GM12878 (cell line): ENCODE results near the gene SPA17. TPM values are rescaled to one million over a fixed set of nuclear protein-coding genes. Genes with fewer than 3 reads are reported as not detected.

Experiments used
- ATAC-seq: fragments of 200-7000 bp; cut with Tn5 transposase; 3 replicates; pipeline ENCODE4 v1.9.1; 2020; ENCODE audit warnings: mild to moderate bottlenecking, moderate library complexity
- BruUV-seq: library from RNA; stranded (reverse); fragments of 400-500 nt; replicated peaks from 2 replicates; lab custom pipeline; 2021; lab: Mats Ljungman, UMichigan
- CTCF ChIA-PET: fragments of 300-600 bp; sonication (Branson Sonifier 250); formaldehyde crosslinking; extraction: SDS; loops from one replicate; lab custom pipeline; 2021; ENCODE audit warnings: inconsistent platforms; lab: Yijun Ruan, JAX
- POLR2A ChIA-PET: fragments of 350-600 bp; formaldehyde crosslinking; extraction: SDS; loops from one replicate; lab custom pipeline; 2021; ENCODE audit warnings: inconsistent platforms; lab: Charles Lee
- RAD21 ChIA-PET: fragments of 300-600 bp; sonication (Branson Sonifier 250); formaldehyde crosslinking; loops from one replicate; lab custom pipeline; 2023; ENCODE audit warnings: antibody characterized with exemption; ENCODE audit not compliant: unreplicated experiment; lab: Charles Lee
- SMC1A ChIA-PET: fragments of 300-600 bp; sonication (Branson Sonifier 250); formaldehyde crosslinking; loops from one replicate; lab custom pipeline; 2023; ENCODE audit not compliant: unreplicated experiment, uncharacterized antibody; lab: Charles Lee
- DNase-seq: peaks from one replicate; pipeline ENCODE4 v3.0.0-alpha.2; 2011; ENCODE audit warnings: low read depth, low spot score
- FAIRE-seq: peaks from 3 replicates; lab custom pipeline; 2011; peaks lifted over from hg19 to GRCh38; lab: Jason Lieb, UNC
- H2AFZ ChIP-seq: 2 replicates; pipeline ENCODE4 v1.6.0; 2011; ENCODE audit warnings: low read depth, low read length, control low read depth; ENCODE audit not compliant: control insufficient read depth
- H3K27ac ChIP-seq: 2 replicates; pipeline ENCODE4 v1.5.1; 2011; ENCODE audit warnings: control low read depth; ENCODE audit not compliant: control insufficient read depth, insufficient read depth
- H3K27me3 ChIP-seq, 2 experiments: replicated peaks in 1 of 2; 2 replicates each; pipeline versions ENCODE4 v1.6.0 to v1.6.1; 2011; ENCODE audit warnings: low read length in 1 of 2; ENCODE audit not compliant: control insufficient read depth in 2 of 2, insufficient read depth in 2 of 2
- H3K36me3 ChIP-seq, 2 experiments: 2 replicates each; pipeline ENCODE4 v1.5.1; 2011; ENCODE audit warnings: low read length in 1 of 2; ENCODE audit not compliant: control insufficient read depth in 2 of 2, insufficient read depth in 2 of 2
- H3K4me1 ChIP-seq: 2 replicates; pipeline ENCODE4 v1.6.1; 2011; ENCODE audit warnings: mild to moderate bottlenecking, low read length, moderate library complexity, mixed read lengths; ENCODE audit not compliant: control insufficient read depth, insufficient read depth
- H3K4me2 ChIP-seq: 2 replicates; pipeline ENCODE4 v1.6.0; 2011; ENCODE audit warnings: control low read depth; ENCODE audit not compliant: control insufficient read depth, insufficient read depth
- H3K4me3 ChIP-seq: fragments of 200-600 bp; sonication (generic); 2 replicates; pipeline ENCODE4 v1.5.1; 2016
- H3K79me2 ChIP-seq: 2 replicates; pipeline ENCODE4 v1.6.0; 2011; ENCODE audit warnings: low read length; ENCODE audit not compliant: control insufficient read depth, insufficient read depth
- H3K9ac ChIP-seq: 2 replicates; pipeline ENCODE4 v1.8.0; 2011; ENCODE audit warnings: low read length, control low read depth, mixed read lengths; ENCODE audit not compliant: control insufficient read depth, insufficient read depth
- H3K9me3 ChIP-seq: replicated peaks from 3 replicates; pipeline ENCODE4 v1.5.1; 2011; ENCODE audit warnings: mild to moderate bottlenecking, low read length; ENCODE audit not compliant: control insufficient read depth, insufficient read depth
- H4K20me1 ChIP-seq: 2 replicates; pipeline ENCODE4 v1.6.0; 2011; ENCODE audit not compliant: control insufficient read depth, insufficient read depth
- BCL11A ChIP-seq: IDR thresholded peaks from 2 replicates; pipeline ENCODE4 v1.6.1; 2011; ENCODE audit warnings: low read depth, low read length
- CBX3 ChIP-seq: fragments of 200-600 bp; sonication (generic); IDR thresholded peaks from 2 replicates; pipeline ENCODE4 v1.6.1; 2016; ENCODE audit warnings: low read depth, borderline replicate concordance
- CREB1 ChIP-seq: IDR thresholded peaks from 2 replicates; pipeline ENCODE4 v1.6.1; 2012; ENCODE audit warnings: low read depth, mild to moderate bottlenecking, inconsistent platforms
- EGR1 ChIP-seq, 2 experiments: IDR thresholded peaks; 1 replicate in 1 of 2; 2 replicates in 1 of 2; pipeline ENCODE4 v1.6.1; 2011 to 2012; ENCODE audit warnings: low read depth in 2 of 2, low read length in 2 of 2, borderline replicate concordance in 1 of 2, mild to moderate bottlenecking in 1 of 2, moderate library complexity in 1 of 2
- HDAC2 ChIP-seq: fragments of 200-600 bp; sonication (generic); IDR thresholded peaks from 2 replicates; pipeline ENCODE4 v1.6.1; 2017
- NFXL1 ChIP-seq: fragments of 450-650 bp; IDR thresholded peaks from 2 replicates; pipeline ENCODE4 v1.6.1; 2017; ENCODE audit warnings: antibody characterized with exemption, mild to moderate bottlenecking, borderline replicate concordance
- RUNX3 ChIP-seq: IDR thresholded peaks from 2 replicates; pipeline ENCODE4 v1.6.1; 2012; ENCODE audit warnings: low read length, inconsistent platforms
- SP1 ChIP-seq: IDR thresholded peaks from one replicate; pipeline ENCODE4 v1.6.1; 2011; ENCODE audit warnings: low read depth, low read length
- WRNIP1 ChIP-seq: IDR thresholded peaks from 2 replicates; pipeline ENCODE4 v1.6.1; 2011; ENCODE audit warnings: low read depth, low read length, improper control_type of control experiment, borderline replicate concordance
- YBX1 ChIP-seq: fragments of 450-650 bp; IDR thresholded peaks from 2 replicates; pipeline ENCODE4 v1.6.1; 2016; ENCODE audit warnings: antibody characterized with exemption
- WGBS: methylation state at CpG from one replicate; pipeline ENCODE4 v1.1.6; 2016; ENCODE audit warnings: low lambda C conversion rate; ENCODE audit not compliant: insufficient replicate concordance, insufficient coverage; ENCODE audit errors: missing lambda C conversion rate; 5-methylcytosine and 5-hydroxymethylcytosine counted together
- in situ Hi-C: fragments of 300-500 bp; cut with MboI; formaldehyde crosslinking; loops from 9 replicates; pipeline ENCODE4 v1.14.3; 2018; ENCODE audit warnings: mixed read lengths
- intact Hi-C: fragments of 100-400 bp; cut with micrococcal nuclease; formaldehyde crosslinking; loops from one replicate; pipeline ENCODE4 v1.14.2; 2022; ENCODE audit not compliant: unreplicated experiment
- polyA plus RNA-seq, 11 experiments: library from polyadenylated mRNA; depleted of rRNA in 4 of 11; unstranded in 6 of 11; stranded (reverse) in 5 of 11; fragments of >200 nt; fragmentation: Nextera tagmentation in 4 of 11; fragmentation: Illumina TruSeq in 1 of 11; extraction: Ambion mirVana in 4 of 11; extraction: Trizol in 1 of 11; gene quantifications; 1 replicate in 1 of 11; 2 replicates in 10 of 11; pipeline versions ENCODE4 v1.2.1 to v1.2.3, GENCODE V29; 2011 to 2016; ENCODE audit warnings: inconsistent platforms in 2 of 11, missing spikeins in 2 of 11, low read depth in 1 of 11
- total RNA-seq, 4 experiments: library from RNA; depleted of rRNA in 3 of 4; stranded (reverse); fragments of >200 nt in 3 of 4; fragmentation: Illumina TruSeq in 1 of 4; extraction: Trizol in 1 of 4; gene quantifications; 2 replicates each; pipeline versions ENCODE4 v1.2.1 to v1.2.3, GENCODE V29; 2013 to 2021
- TF ChIP-seq, protein P1 (sequence below): fragments of 450-650 bp; conservative IDR thresholded peaks from 2 replicates; pipeline ENCODE4 v1.6.1; 2017; ENCODE audit warnings: mild to moderate bottlenecking, moderate library complexity
- TF ChIP-seq, protein P2 (sequence below): IDR thresholded peaks from 2 replicates; pipeline ENCODE4 v1.6.1; 2012; ENCODE audit warnings: low read depth, low read length, improper control_type of control experiment
- TF ChIP-seq, protein P3 (sequence below): IDR thresholded peaks from 2 replicates; pipeline ENCODE4 v1.6.1; 2011; ENCODE audit warnings: borderline replicate concordance, low read depth, mild to moderate bottlenecking, moderate library complexity, mixed read lengths, low read length; ENCODE audit not compliant: insufficient read depth; ENCODE audit errors: extremely low read length
- TF ChIP-seq, protein P4 (sequence below): fragments of 150-350 bp; IDR thresholded peaks from 2 replicates; pipeline ENCODE4 v1.6.1; 2014; ENCODE audit warnings: mild to moderate bottlenecking, low read depth, low read length
- TF ChIP-seq, protein P5 (sequence below): fragments of 450-650 bp; IDR thresholded peaks from 2 replicates; pipeline ENCODE4 v1.6.1; 2017; ENCODE audit warnings: low read depth, mild to moderate bottlenecking, moderate library complexity

The SPA17 gene
- total and polyA plus RNA-seq, 10 of the 15 experiments (the other 5 are each of a cell fraction or from before 2014, with no cell fraction given), result 2.9 to 13.2 (median 8.5) TPM

DNA sequence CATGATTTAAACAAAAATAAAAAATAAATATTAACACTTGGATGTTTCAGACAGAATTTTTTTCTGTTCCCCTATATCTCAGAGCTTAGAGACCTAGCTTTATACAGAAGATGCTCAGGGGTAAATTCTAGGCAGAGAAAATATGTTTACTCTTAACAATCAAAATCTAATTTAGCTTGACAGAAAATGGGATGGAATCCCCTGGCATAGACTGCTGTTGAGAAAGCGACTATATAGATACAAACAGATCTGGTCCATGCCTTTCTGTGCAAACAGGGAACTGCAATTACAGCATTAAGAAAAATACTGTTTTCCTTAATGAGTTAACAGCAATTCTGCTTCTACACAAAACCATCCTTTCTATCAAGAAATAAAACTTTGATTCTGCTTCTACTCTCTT, 14.7 kb upstream of the SPA17 start:
- H3K4me2 ChIP-seq, result no peak overlapping the region
- BruUV-seq, result no TSS peak
- in situ Hi-C loops (no loop called here), intact Hi-C loops (no loop called here)
- 38% methylated on average over 1 of the region's 1 CpG for WGBS
- TF ChIP-seq NFXL1 (no peak), EGR1 (IDR thresholded peaks at IDR 0.05; ENCODE audit: borderline replicate concordance in 1 of 2, low read depth in 2 of 2, low read length in 2 of 2) (no peak), YBX1 (no peak), RUNX3 (no peak), CBX3 (no peak), BCL11A (no peak), HDAC2 (no peak), WRNIP1 (no peak), SP1 (no peak), CREB1 (no peak)
- TF ChIP-seq, protein P1, sequence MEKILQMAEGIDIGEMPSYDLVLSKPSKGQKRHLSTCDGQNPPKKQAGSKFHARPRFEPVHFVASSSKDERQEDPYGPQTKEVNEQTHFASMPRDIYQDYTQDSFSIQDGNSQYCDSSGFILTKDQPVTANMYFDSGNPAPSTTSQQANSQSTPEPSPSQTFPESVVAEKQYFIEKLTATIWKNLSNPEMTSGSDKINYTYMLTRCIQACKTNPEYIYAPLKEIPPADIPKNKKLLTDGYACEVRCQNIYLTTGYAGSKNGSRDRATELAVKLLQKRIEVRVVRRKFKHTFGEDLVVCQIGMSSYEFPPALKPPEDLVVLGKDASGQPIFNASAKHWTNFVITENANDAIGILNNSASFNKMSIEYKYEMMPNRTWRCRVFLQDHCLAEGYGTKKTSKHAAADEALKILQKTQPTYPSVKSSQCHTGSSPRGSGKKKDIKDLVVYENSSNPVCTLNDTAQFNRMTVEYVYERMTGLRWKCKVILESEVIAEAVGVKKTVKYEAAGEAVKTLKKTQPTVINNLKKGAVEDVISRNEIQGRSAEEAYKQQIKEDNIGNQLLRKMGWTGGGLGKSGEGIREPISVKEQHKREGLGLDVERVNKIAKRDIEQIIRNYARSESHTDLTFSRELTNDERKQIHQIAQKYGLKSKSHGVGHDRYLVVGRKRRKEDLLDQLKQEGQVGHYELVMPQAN, result no peak
- TF ChIP-seq, protein P2, sequence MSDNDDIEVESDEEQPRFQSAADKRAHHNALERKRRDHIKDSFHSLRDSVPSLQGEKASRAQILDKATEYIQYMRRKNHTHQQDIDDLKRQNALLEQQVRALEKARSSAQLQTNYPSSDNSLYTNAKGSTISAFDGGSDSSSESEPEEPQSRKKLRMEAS, result no peak
- TF ChIP-seq, protein P3, sequence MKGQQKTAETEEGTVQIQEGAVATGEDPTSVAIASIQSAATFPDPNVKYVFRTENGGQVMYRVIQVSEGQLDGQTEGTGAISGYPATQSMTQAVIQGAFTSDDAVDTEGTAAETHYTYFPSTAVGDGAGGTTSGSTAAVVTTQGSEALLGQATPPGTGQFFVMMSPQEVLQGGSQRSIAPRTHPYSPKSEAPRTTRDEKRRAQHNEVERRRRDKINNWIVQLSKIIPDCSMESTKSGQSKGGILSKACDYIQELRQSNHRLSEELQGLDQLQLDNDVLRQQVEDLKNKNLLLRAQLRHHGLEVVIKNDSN, result no peak
- TF ChIP-seq, protein P4, sequence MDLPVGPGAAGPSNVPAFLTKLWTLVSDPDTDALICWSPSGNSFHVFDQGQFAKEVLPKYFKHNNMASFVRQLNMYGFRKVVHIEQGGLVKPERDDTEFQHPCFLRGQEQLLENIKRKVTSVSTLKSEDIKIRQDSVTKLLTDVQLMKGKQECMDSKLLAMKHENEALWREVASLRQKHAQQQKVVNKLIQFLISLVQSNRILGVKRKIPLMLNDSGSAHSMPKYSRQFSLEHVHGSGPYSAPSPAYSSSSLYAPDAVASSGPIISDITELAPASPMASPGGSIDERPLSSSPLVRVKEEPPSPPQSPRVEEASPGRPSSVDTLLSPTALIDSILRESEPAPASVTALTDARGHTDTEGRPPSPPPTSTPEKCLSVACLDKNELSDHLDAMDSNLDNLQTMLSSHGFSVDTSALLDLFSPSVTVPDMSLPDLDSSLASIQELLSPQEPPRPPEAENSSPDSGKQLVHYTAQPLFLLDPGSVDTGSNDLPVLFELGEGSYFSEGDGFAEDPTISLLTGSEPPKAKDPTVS, result no peak
- TF ChIP-seq, protein P5, sequence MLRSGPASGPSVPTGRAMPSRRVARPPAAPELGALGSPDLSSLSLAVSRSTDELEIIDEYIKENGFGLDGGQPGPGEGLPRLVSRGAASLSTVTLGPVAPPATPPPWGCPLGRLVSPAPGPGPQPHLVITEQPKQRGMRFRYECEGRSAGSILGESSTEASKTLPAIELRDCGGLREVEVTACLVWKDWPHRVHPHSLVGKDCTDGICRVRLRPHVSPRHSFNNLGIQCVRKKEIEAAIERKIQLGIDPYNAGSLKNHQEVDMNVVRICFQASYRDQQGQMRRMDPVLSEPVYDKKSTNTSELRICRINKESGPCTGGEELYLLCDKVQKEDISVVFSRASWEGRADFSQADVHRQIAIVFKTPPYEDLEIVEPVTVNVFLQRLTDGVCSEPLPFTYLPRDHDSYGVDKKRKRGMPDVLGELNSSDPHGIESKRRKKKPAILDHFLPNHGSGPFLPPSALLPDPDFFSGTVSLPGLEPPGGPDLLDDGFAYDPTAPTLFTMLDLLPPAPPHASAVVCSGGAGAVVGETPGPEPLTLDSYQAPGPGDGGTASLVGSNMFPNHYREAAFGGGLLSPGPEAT, result no peak
- DNase-seq, result no peak
- SMC1A ChIA-PET, result interaction anchor here (1.6 kb wide), 1 partner anchor 19 kb away, joined by 4 read pairs; no protein-coding TSS in a partner anchor
- H3K79me2 ChIP-seq, result no peaks in the 10 kb centered on the region
- no peak overlapping the region for H3K4me3 ChIP-seq
- no peak for FAIRE-seq
- POLR2A ChIA-PET, result no interaction called here
- no peak for ATAC-seq
- RAD21 ChIA-PET, result no interaction called here
- CTCF ChIA-PET, result interaction anchor here (0.7 to 2.9 kb wide), 2 partner anchors 10 to 134 kb away, joined by 4 to 11 read pairs; no protein-coding TSS in a partner anchor
- H3K36me3 ChIP-seq, result no peaks in the 10 kb centered on the region
- H4K20me1 ChIP-seq, result no peaks in the 10 kb centered on the region
- H2AFZ ChIP-seq, result no peak overlapping the region
- no peaks in the 10 kb centered on the region for H3K4me1 ChIP-seq
- no peaks in the 10 kb centered on the region for H3K27me3 ChIP-seq
- H3K9ac ChIP-seq, result no peak overlapping the region
- no peak overlapping the region for H3K27ac ChIP-seq
- no peaks in the 10 kb centered on the region for H3K9me3 ChIP-seq
